B cell (primary cell): Measurements from ENCODE around the gene MID1IP1. TPM values are rescaled to one million over a fixed set of nuclear protein-coding genes. Genes with fewer than 3 reads are reported as not detected.

Experiments used
- ATAC-seq: fragments of 200-7000 bp; cut with Tn5 transposase; one replicate; pipeline ENCODE4 v1.10.0; 2021; ENCODE audit warnings: low read depth, mild to moderate bottlenecking, moderate number of reproducible peaks, moderate library complexity
- CTCF ChIA-PET: fragments of 350-600 bp; sonication (Branson Sonifier 250); formaldehyde crosslinking; loops from one replicate; lab custom pipeline; 2021; ENCODE audit warnings: antibody characterized with exemption, inconsistent platforms; lab: Charles Lee
- POLR2A ChIA-PET: fragments of 350-600 bp; sonication (Branson Sonifier 250); formaldehyde crosslinking; loops from one replicate; lab custom pipeline; 2021; ENCODE audit warnings: antibody characterized with exemption; lab: Charles Lee
- DNase-seq: peaks from one replicate; pipeline ENCODE4 v3.0.0; 2013
- H2AFZ ChIP-seq: 2 replicates; pipeline ENCODE4 v1.6.1; 2012; ENCODE audit warnings: mild to moderate bottlenecking, low read depth, low read length; ENCODE audit not compliant: insufficient read depth, poor library complexity, severe bottlenecking
- H3K27ac ChIP-seq, 2 donors: 1 replicate in 1 of 2; 2 replicates in 1 of 2; pipeline ENCODE4 v1.5.1; 2012 to 2013; ENCODE audit warnings: low read length in 2 of 2, mild to moderate bottlenecking in 2 of 2, moderate library complexity in 1 of 2
- H3K27me3 ChIP-seq, 4 experiments: fragments of 200-600 bp in 1 of 4; sonication (generic) in 1 of 4; replicated peaks in 1 of 4; 1 replicate in 2 of 4; 2 replicates in 2 of 4; pipeline versions ENCODE4 v1.6.1 to v1.7.0; 2013 to 2016; ENCODE audit warnings: low read length in 3 of 4, mild to moderate bottlenecking in 2 of 4, mixed read lengths in 1 of 4, moderate library complexity in 1 of 4; ENCODE audit not compliant: insufficient read depth in 4 of 4, control insufficient read depth in 3 of 4; ENCODE audit errors: control extremely low read depth in 1 of 4
- H3K36me3 ChIP-seq, 2 experiments: replicated peaks in 1 of 2; 1 replicate in 1 of 2; 2 replicates in 1 of 2; pipeline versions ENCODE4 v1.6.1 to v1.7.1; 2013; ENCODE audit warnings: low read length in 1 of 2; ENCODE audit not compliant: insufficient read depth in 2 of 2, control insufficient read depth in 1 of 2; ENCODE audit errors: control extremely low read depth in 1 of 2, extremely low read depth in 1 of 2
- H3K4me1 ChIP-seq, 2 donors: fragments of 200-600 bp in 1 of 2; sonication (generic) in 1 of 2; 1 replicate in 1 of 2; 2 replicates in 1 of 2; pipeline versions ENCODE4 v1.5.1 to v1.6.1; 2013 to 2017; ENCODE audit warnings: low read length in 2 of 2; ENCODE audit not compliant: control insufficient read depth in 2 of 2, insufficient read depth in 2 of 2
- H3K4me2 ChIP-seq: replicated peaks from 2 replicates; pipeline ENCODE3; 2012; ENCODE audit warnings: mild to moderate bottlenecking, low read depth, low read length; ENCODE audit not compliant: poor library complexity, severe bottlenecking
- H3K4me3 ChIP-seq, 5 experiments: fragments of 200-600 bp in 1 of 5; sonication (generic) in 1 of 5; 1 replicate in 3 of 5; 2 replicates in 2 of 5; pipeline versions ENCODE4 v1.5.1 to v1.7.0; 2011 to 2016; ENCODE audit warnings: low read length in 4 of 5, mild to moderate bottlenecking in 4 of 5, low read depth in 2 of 5, control low read depth in 1 of 5, moderate library complexity in 1 of 5; ENCODE audit not compliant: insufficient read depth in 1 of 5; ENCODE audit errors: control extremely low read depth in 1 of 5, extremely low read depth in 1 of 5
- H3K79me2 ChIP-seq: fragments of 200-600 bp; sonication (generic); one replicate; pipeline ENCODE4 v1.6.0; 2016; ENCODE audit warnings: low read length; ENCODE audit not compliant: control insufficient read depth, insufficient read depth
- H3K9ac ChIP-seq: fragments of 200-600 bp; sonication (generic); 2 replicates; pipeline ENCODE4 v1.6.1; 2017; ENCODE audit warnings: mild to moderate bottlenecking, low read length, moderate library complexity
- H3K9me3 ChIP-seq, 3 donors: one replicate each; pipeline versions ENCODE4 v1.6.1 to v1.7.1; 2013; ENCODE audit warnings: low read length in 2 of 3; ENCODE audit not compliant: control insufficient read depth in 2 of 3, insufficient read depth in 1 of 3; ENCODE audit errors: control extremely low read depth in 1 of 3
- H4K20me1 ChIP-seq: 2 replicates; pipeline ENCODE4 v1.6.0; 2012; ENCODE audit warnings: mild to moderate bottlenecking, low read length; ENCODE audit not compliant: insufficient read depth, control insufficient read depth, poor library complexity, severe bottlenecking
- H3K27ac Mint-ChIP-seq: one replicate; pipeline ENCODE4 v1.8.0; 2021; ENCODE audit warnings: mixed read lengths
- H3K27me3 Mint-ChIP-seq: one replicate; pipeline ENCODE4 v1.8.0; 2021; ENCODE audit warnings: mixed read lengths
- H3K4me1 Mint-ChIP-seq: one replicate; pipeline ENCODE4 v1.8.0; 2021; ENCODE audit warnings: mixed read lengths
- H3K4me3 Mint-ChIP-seq: one replicate; pipeline ENCODE4 v1.8.0; 2021; ENCODE audit warnings: mixed read lengths
- H3K9me3 Mint-ChIP-seq: one replicate; pipeline ENCODE4 v1.8.0; 2022; ENCODE audit warnings: mixed read lengths; ENCODE audit not compliant: insufficient read depth
- CTCF ChIP-seq: fragments of 200-600 bp; IDR thresholded peaks from one replicate; pipeline ENCODE4 v1.8.0; 2022; ENCODE audit warnings: antibody characterized with exemption, mild to moderate bottlenecking
- EZH2 ChIP-seq: IDR thresholded peaks from 2 replicates; pipeline ENCODE4 v1.6.1; 2012; ENCODE audit warnings: borderline replicate concordance, low read depth, mild to moderate bottlenecking, moderate library complexity, low read length; ENCODE audit not compliant: insufficient read depth, poor library complexity, severe bottlenecking
- WGBS: methylation state at CpG from one replicate; pipeline ENCODE4 v1.1.5; 2013; ENCODE audit warnings: missing lambda C conversion rate; ENCODE audit not compliant: insufficient coverage; 5-methylcytosine and 5-hydroxymethylcytosine counted together
- intact Hi-C: fragments of 100-400 bp; cut with micrococcal nuclease; formaldehyde crosslinking; loops from one replicate; pipeline ENCODE4 v1.10.0; 2022
- polyA plus RNA-seq: library from polyadenylated mRNA; depleted of rRNA; stranded (reverse); fragments of >200 nt; gene quantifications from 2 replicates; pipeline ENCODE4 v1.2.3, GENCODE V29; 2012
- total RNA-seq, 2 donors: library from RNA; stranded (reverse); fragments of 120-200 nt in 1 of 2; gene quantifications; 1 replicate in 1 of 2; 2 replicates in 1 of 2; pipeline versions ENCODE4 v1.2.3 to v1.2.4, GENCODE V29; 2013 to 2022

The MID1IP1 gene
- total and polyA plus RNA-seq, 2 donors (not counting 1 experiment from before 2014, with no cell fraction given) = 28.2 to 46.2 TPM

- H3K4me3 Mint-ChIP-seq = no peak overlapping the region
- no peak overlapping the region for H3K27ac Mint-ChIP-seq
- H3K9me3 Mint-ChIP-seq = no peaks in the 10 kb centered on the region
- no CpG with 5 or more reads among the region's 6 CpGs for whole genome bisulfite sequencing
- ChIA-PET CTCF (interaction anchor here (0.7 to 1.8 kb wide), 8 partner anchors 126 to 488 kb away, joined by 3 to 8 read pairs (median 4); no protein-coding TSS in a partner anchor), POLR2A (no interaction called here)
- Histone ChIP-seq H3K9me3 (no peaks in the 10 kb centered on the region), H4K20me1 (no peaks in the 10 kb centered on the region), H3K4me3 (no peak overlapping the region), H3K4me2 (no peak overlapping the region), H3K9ac (no peak overlapping the region), H3K79me2 (no peaks in the 10 kb centered on the region), H2AFZ (no peak overlapping the region), H3K4me1 (no peaks in the 10 kb centered on the region), H3K27ac (no peak overlapping the region), H3K36me3 (no peaks in the 10 kb centered on the region), H3K27me3 (no peaks in the 10 kb centered on the region)
- H3K27me3 Mint-ChIP-seq = peaks cover 9% of the 10 kb centered on the region
- intact Hi-C loops = loop anchor here (1.0 to 5.0 kb wide), 3 partner anchors 233 to 489 kb away; no protein-coding TSS in a partner anchor
- TF ChIP-seq CTCF (peak; percentile 71), EZH2 (no peak)
- no peaks in the 10 kb centered on the region for H3K4me1 Mint-ChIP-seq
- ATAC-seq (peak; percentile 33), DNase-seq (peak; percentile 53)
Observed at GRCh38 chrX:38754102-38754790, 47.0 kb upstream of the MID1IP1 start.
